Measurements from ENCODE around the gene OGDH.

- TF ChIP-seq CTCF (conservative IDR thresholded peaks at IDR 0.05; ENCODE audit: low read depth in 2 of 2) = no peak
- TF ChIP-seq EZH2phosphoT487 (IDR thresholded peaks at IDR 0.05; ENCODE audit: unreplicated experiment) = no peak
- TF ChIP-seq POLR2AphosphoS5 (IDR thresholded peaks at IDR 0.05; ENCODE audit: low read depth) = no peak
- TF ChIP-seq EZH2 (IDR thresholded peaks at IDR 0.05; ENCODE audit: low read depth, unreplicated experiment) = no peak
- no peak for TF ChIP-seq CREB1 (CRISPR knock-in tag; IDR thresholded peaks at IDR 0.05; ENCODE audit: low read depth)
- no peak for TF ChIP-seq REST (IDR thresholded peaks at IDR 0.05; ENCODE audit: unreplicated experiment)
- TF ChIP-seq NANOG (IDR thresholded peaks at IDR 0.05; ENCODE audit: borderline replicate concordance) = no peak
- TF ChIP-seq, protein P1, sequence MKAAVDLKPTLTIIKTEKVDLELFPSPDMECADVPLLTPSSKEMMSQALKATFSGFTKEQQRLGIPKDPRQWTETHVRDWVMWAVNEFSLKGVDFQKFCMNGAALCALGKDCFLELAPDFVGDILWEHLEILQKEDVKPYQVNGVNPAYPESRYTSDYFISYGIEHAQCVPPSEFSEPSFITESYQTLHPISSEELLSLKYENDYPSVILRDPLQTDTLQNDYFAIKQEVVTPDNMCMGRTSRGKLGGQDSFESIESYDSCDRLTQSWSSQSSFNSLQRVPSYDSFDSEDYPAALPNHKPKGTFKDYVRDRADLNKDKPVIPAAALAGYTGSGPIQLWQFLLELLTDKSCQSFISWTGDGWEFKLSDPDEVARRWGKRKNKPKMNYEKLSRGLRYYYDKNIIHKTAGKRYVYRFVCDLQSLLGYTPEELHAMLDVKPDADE (IDR thresholded peaks at IDR 0.05) = no peak
Measured at GRCh38 chr7:44673324-44673723, 66.9 kb downstream of the OGDH start.

Measured in GM23338 (cell line).